Stimulated activated memory B cell treated with anti-CD40 and anti-IgM and Interleukin-4, amounts not matched to agents 10 μg/mL and 1 μg/mL and 100 μg/mL, for 72 hours (primary cell): ENCODE data around the gene ABAT.
A peak's percentile ranks its signal among the peaks of the same experiment; 100 is the strongest.

ENCODE experiments used
- ATAC-seq: fragments of 150-1000 bp; cut with Tn5 transposase; 2 replicates; pipeline ENCODE4 v1.10.0; 2021
- H3K27ac Mint-ChIP-seq: one replicate; pipeline ENCODE4 v1.8.0; 2022; ENCODE audit warnings: mild to moderate bottlenecking, mixed read lengths
- H3K27me3 Mint-ChIP-seq: one replicate; pipeline ENCODE4 v1.8.0; 2022; ENCODE audit warnings: mixed read lengths
- H3K36me3 Mint-ChIP-seq: one replicate; pipeline ENCODE4 v1.8.0; 2022; ENCODE audit warnings: mixed read lengths
- H3K4me1 Mint-ChIP-seq: one replicate; pipeline ENCODE4 v1.8.0; 2022; ENCODE audit warnings: mixed read lengths
- H3K4me3 Mint-ChIP-seq: one replicate; pipeline ENCODE4 v1.8.0; 2022; ENCODE audit warnings: mild to moderate bottlenecking, moderate library complexity, mixed read lengths
- H3K9me3 Mint-ChIP-seq: one replicate; pipeline ENCODE4 v1.8.0; 2022; ENCODE audit warnings: mixed read lengths

Gene ABAT

GRCh38 chr16:8716052-8716451 lies 41.6 kb downstream of the ABAT start:
- no peaks in the 10 kb centered on the region for H3K4me1 Mint-ChIP-seq
- no peak overlapping the region for H3K27ac Mint-ChIP-seq
- peaks cover 6% of the 10 kb centered on the region for H3K9me3 Mint-ChIP-seq
- H3K27me3 Mint-ChIP-seq: no peaks in the 10 kb centered on the region
- H3K36me3 Mint-ChIP-seq: peaks cover 47% of the 10 kb centered on the region
- no peak for ATAC-seq
- H3K4me3 Mint-ChIP-seq: no peak overlapping the region

DNA sequence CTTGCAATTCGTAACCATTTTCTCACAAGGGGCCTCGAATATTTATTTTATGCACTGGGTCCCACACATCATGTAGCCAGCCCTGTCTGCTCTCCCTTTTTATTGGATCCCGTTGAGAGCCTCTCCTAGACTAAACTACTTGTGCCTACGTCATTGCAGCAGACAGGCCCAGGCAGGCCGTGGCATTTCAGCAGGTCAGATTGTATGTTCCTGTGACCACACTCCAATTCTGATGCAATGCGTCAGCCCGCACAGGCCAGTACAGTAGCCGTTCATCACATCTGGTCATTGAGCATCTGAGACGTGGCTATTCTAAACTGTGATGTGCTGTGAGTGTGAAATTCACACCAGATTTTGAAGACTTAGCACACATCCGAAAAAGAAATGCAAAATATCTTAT lies 42.2 kb downstream of the ABAT start:
- Mint-ChIP-seq H3K27ac (no peak overlapping the region), H3K4me1 (no peaks in the 10 kb centered on the region), H3K4me3 (no peak overlapping the region), H3K36me3 (peaks cover 41% of the 10 kb centered on the region), H3K27me3 (no peaks in the 10 kb centered on the region), H3K9me3 (peaks cover 3% of the 10 kb centered on the region)
- ATAC-seq: no peak

GRCh38 chr16:8717469-8717868 lies 43.1 kb downstream of the ABAT start:
- H3K27me3 Mint-ChIP-seq: no peaks in the 10 kb centered on the region
- H3K9me3 Mint-ChIP-seq: peaks cover 3% of the 10 kb centered on the region
- H3K4me3 Mint-ChIP-seq: no peak overlapping the region
- ATAC-seq: no peak
- H3K4me1 Mint-ChIP-seq: no peaks in the 10 kb centered on the region
- H3K27ac Mint-ChIP-seq: no peak overlapping the region
- peaks cover 46% of the 10 kb centered on the region for H3K36me3 Mint-ChIP-seq

- Mint-ChIP-seq H3K27me3 (no peaks in the 10 kb centered on the region), H3K27ac (no peak overlapping the region), H3K4me1 (no peaks in the 10 kb centered on the region), H3K36me3 (peaks cover 46% of the 10 kb centered on the region), H3K9me3 (peaks cover 3% of the 10 kb centered on the region), H3K4me3 (no peak overlapping the region)
- no peak for ATAC-seq
Measured at GRCh38 chr16:8717892-8718415, 43.5 kb downstream of the ABAT start.

DNA sequence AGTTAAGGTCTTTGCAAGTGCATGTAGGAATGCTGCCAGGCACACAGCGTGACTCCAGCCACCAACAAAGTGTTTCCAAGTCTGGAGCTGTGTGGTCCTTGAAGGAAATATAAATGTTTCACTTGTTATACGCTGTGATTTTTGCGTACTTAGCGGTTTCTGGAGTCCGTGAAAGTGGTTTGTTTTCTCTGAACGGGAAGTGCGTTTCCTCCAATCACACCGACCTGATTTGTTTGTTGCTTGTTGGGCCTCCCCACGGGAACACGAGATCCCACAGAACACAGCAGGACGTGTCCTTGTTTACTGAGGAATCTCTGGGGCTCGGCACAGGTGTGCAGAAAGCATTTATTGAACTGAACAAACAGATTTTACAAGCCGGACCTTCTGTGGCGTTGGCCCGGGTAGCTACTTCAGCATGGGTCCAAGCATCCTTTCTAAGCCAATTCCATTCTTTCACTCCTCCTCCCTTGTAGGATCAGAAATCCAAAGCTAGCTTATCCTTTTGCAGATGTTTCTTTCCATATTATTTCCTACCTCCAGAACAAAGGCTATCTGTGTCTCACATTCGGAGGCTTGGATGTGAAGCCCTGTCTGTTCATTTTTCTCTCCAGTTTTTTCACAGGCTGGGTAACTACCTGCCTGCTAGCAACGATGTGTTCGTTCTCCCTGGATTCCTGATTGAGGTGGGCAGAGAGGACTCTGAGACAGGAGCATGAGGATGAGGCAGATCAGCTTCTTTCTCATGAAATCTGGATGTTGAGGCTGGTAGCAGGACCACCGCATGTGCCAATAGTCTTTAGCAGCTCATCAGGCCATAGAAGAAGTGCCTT lies 44.6 kb downstream of the ABAT start:
- no peak for ATAC-seq

DNA sequence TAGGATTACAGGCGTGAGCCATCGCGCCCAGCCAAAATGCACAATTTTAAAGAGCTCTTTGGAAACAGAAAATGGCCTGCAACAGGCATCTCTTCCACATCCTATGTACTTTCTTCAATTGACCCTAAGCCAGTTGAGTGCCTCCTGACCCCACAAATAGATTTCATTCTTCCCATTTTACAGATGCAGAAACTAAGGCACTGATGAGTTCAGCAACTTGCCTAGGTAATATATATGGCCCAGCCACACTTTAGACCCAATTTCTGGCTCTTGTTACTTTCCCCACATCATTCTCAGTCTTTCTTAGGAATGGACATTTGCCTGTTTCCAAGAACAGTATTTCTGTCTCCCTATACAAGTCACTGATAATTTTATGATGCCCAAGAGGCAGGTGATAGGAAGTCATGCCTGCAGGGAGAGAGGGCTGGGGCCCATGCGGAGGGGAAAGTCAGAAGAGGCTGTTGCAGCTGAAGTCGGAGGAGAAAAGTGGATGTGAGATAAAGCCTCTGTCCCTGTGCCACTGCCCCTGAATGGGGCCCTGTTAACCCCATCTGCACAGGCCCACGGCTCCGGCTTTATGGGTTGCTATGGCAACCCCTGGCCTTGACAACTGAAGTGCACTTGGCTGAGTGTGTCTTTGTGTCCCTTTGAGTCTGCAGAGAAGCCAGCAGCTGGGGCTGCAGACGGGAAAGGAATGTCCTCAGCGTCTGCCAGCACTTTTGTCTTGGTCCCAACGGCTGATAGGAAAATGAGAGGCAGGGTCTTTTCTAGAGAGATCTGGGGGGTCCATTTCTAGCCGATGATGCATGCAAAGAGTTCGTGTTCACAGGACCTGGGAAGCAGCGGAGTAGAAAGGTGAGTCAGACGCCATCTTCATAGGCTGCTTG lies 45.9 kb downstream of the ABAT start:
- Mint-ChIP-seq H3K4me3 (no peak overlapping the region), H3K27ac (no peak overlapping the region), H3K36me3 (peaks cover 30% of the 10 kb centered on the region), H3K9me3 (peaks cover 3% of the 10 kb centered on the region), H3K4me1 (peaks cover 5% of the 10 kb centered on the region), H3K27me3 (no peaks in the 10 kb centered on the region)
- peak; percentile 92 for ATAC-seq

More for the DNA sequence above, 44.6 kb downstream of the ABAT start:
- H3K27me3 Mint-ChIP-seq: no peaks in the 10 kb centered on the region
- no peaks in the 10 kb centered on the region for H3K4me1 Mint-ChIP-seq
- H3K9me3 Mint-ChIP-seq: peaks cover 3% of the 10 kb centered on the region
- peaks cover 36% of the 10 kb centered on the region for H3K36me3 Mint-ChIP-seq
- no peak overlapping the region for H3K4me3 Mint-ChIP-seq
- H3K27ac Mint-ChIP-seq: no peak overlapping the region

- Mint-ChIP-seq H3K4me1 (peaks cover 11% of the 10 kb centered on the region), H3K9me3 (peaks cover 3% of the 10 kb centered on the region), H3K36me3 (peaks cover 35% of the 10 kb centered on the region), H3K27ac (no peak overlapping the region), H3K27me3 (no peaks in the 10 kb centered on the region), H3K4me3 (no peak overlapping the region)
- no peak for ATAC-seq
Measured at GRCh38 chr16:8720967-8721308, 46.5 kb downstream of the ABAT start.

GRCh38 chr16:8721336-8722024 lies 47.1 kb downstream of the ABAT start:
- H3K27me3 Mint-ChIP-seq: no peaks in the 10 kb centered on the region
- peaks cover 33% of the 10 kb centered on the region for H3K36me3 Mint-ChIP-seq

GRCh38 chr16:8722025-8722348 lies 47.6 kb downstream of the ABAT start:
- Mint-ChIP-seq H3K27me3 (no peaks in the 10 kb centered on the region), H3K36me3 (peaks cover 30% of the 10 kb centered on the region), H3K27ac (no peak overlapping the region), H3K9me3 (peaks cover 3% of the 10 kb centered on the region), H3K4me1 (peaks cover 17% of the 10 kb centered on the region), H3K4me3 (no peak overlapping the region)
- no peak for ATAC-seq

More at GRCh38 chr16:8721336-8722024, 47.1 kb downstream of the ABAT start:
- H3K9me3 Mint-ChIP-seq: peaks cover 3% of the 10 kb centered on the region
- peak overlapping the region; percentile 41 for H3K4me3 Mint-ChIP-seq
- peaks cover 14% of the 10 kb centered on the region for H3K4me1 Mint-ChIP-seq
- H3K27ac Mint-ChIP-seq: no peak overlapping the region
- no peak for ATAC-seq

DNA sequence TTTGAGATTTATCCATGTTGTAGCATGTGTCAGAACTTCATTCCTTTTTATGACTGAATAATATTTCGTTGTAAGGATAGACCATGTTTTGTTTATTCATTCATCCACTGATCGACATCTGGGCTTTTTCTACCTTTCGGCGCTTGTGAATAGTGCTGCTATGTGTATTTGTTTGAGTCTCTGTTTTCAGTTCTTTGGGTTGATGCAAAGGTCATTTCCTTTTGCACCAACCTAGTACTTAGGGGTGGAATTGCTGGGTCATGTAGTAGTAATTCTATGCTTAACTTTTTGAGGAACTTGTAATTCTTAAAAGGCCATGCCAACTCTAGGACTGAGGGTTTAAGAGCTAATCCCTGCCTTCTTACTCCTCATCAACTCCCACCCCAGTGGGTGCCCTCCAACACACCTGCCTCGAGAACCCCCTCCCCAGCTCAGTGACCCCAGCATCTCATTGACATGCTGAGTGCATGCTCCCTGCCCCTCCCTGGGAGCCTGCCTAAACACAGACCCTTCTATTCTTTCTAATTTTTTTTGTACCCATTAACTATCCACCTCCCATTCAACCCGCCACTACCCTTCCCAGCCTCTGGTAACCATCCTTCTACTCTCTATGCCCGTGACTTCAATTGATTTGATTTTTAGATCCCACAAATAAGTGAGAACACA lies 51.2 kb downstream of the ABAT start:
- H3K27ac Mint-ChIP-seq: peak overlapping the region; percentile 67
- H3K27me3 Mint-ChIP-seq: no peaks in the 10 kb centered on the region
- peak overlapping the region; percentile 6 for H3K4me3 Mint-ChIP-seq
- peaks cover 52% of the 10 kb centered on the region for H3K4me1 Mint-ChIP-seq
- peaks cover 21% of the 10 kb centered on the region for H3K36me3 Mint-ChIP-seq
- no peaks in the 10 kb centered on the region for H3K9me3 Mint-ChIP-seq
- peak; percentile 66 for ATAC-seq

- H3K9me3 Mint-ChIP-seq: no peaks in the 10 kb centered on the region
- no peak overlapping the region for H3K4me3 Mint-ChIP-seq
- peaks cover 65% of the 10 kb centered on the region for H3K4me1 Mint-ChIP-seq
- peaks cover 24% of the 10 kb centered on the region for H3K36me3 Mint-ChIP-seq
- H3K27me3 Mint-ChIP-seq: no peaks in the 10 kb centered on the region
- ATAC-seq: no peak
- peak overlapping the region; percentile 89 for H3K27ac Mint-ChIP-seq
Measured at GRCh38 chr16:8727131-8727806, 52.9 kb downstream of the ABAT start.

GRCh38 chr16:8727857-8728618 lies 53.6 kb downstream of the ABAT start:
- peaks cover 24% of the 10 kb centered on the region for H3K36me3 Mint-ChIP-seq
- H3K4me1 Mint-ChIP-seq: peaks cover 65% of the 10 kb centered on the region
- H3K4me3 Mint-ChIP-seq: peak overlapping the region; percentile 45
- H3K27me3 Mint-ChIP-seq: no peaks in the 10 kb centered on the region
- peak; percentile 59 for ATAC-seq
- H3K27ac Mint-ChIP-seq: peak overlapping the region; percentile 89
- no peaks in the 10 kb centered on the region for H3K9me3 Mint-ChIP-seq

GRCh38 chr16:8729779-8730334 lies 55.4 kb downstream of the ABAT start:
- ATAC-seq: peak; percentile 95
- Mint-ChIP-seq H3K27ac (peak overlapping the region; percentile 89), H3K4me3 (peak overlapping the region; percentile 29), H3K4me1 (peaks cover 65% of the 10 kb centered on the region), H3K27me3 (no peaks in the 10 kb centered on the region), H3K9me3 (no peaks in the 10 kb centered on the region), H3K36me3 (peaks cover 24% of the 10 kb centered on the region)
